Mesothelial cell of epicardium (in vitro differentiated cells): ENCODE results near the gene INO80D. TPM values are rescaled to one million over a fixed set of nuclear protein-coding genes. Genes with fewer than 3 reads are reported as not detected.

Source experiments
- DNase-seq, 2 experiments: peaks; one replicate each; pipeline ENCODE4 v3.0.0; 2021; ENCODE audit warnings: low spot score in 2 of 2; ENCODE audit not compliant: unreplicated experiment in 2 of 2
- H3K27ac Mint-ChIP-seq: 2 replicates; pipeline ENCODE4 v1.8.0; 2021; ENCODE audit warnings: mixed read lengths
- H3K27me3 Mint-ChIP-seq: 2 replicates; pipeline ENCODE4 v1.8.0; 2021; ENCODE audit warnings: low read depth, mixed read lengths
- H3K36me3 Mint-ChIP-seq: 2 replicates; pipeline ENCODE4 v1.8.0; 2021; ENCODE audit warnings: mixed read lengths
- H3K4me1 Mint-ChIP-seq: 2 replicates; pipeline ENCODE4 v1.8.0; 2021; ENCODE audit warnings: mixed read lengths
- H3K4me3 Mint-ChIP-seq: 2 replicates; pipeline ENCODE4 v1.8.0; 2021; ENCODE audit warnings: mild to moderate bottlenecking, moderate library complexity, mixed read lengths
- H3K9me3 Mint-ChIP-seq: 2 replicates; pipeline ENCODE4 v1.8.0; 2021; ENCODE audit warnings: mixed read lengths
- total RNA-seq: library from RNA; stranded (reverse); gene quantifications from 3 replicates; pipeline ENCODE4 v1.2.1, GENCODE V29; 2021
- TF ChIP-seq, protein P1 (sequence below): fragments of 200-600 bp; sonication (generic); IDR thresholded peaks from one replicate; pipeline ENCODE4 v1.5.0; 2021; ENCODE audit warnings: antibody characterized with exemption; ENCODE audit not compliant: unreplicated experiment

Gene INO80D
- total RNA-seq, 1 donor from 2014 or later, result 21.7 TPM

DNA sequence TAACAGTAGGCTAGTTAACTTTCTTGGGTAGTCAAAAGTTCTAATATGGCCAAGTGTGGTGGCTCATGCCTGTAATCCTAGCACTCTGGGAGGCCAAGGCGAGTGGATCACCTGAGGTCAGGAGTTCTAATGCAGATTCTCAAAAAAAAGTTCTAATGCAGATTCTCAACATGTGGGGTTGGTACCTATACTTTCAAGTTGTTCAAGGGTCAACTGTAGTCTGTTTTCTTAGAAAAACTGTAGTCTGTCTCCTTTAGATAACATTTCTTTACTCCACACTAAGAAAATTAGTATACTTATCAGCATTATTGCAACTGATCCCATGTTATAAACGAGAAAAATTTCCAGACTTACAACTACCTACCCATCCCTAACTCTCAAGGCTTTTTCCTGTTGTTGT is 16.6 kb downstream of the INO80D start:
- no peak for DNase-seq
- TF ChIP-seq, protein P1, sequence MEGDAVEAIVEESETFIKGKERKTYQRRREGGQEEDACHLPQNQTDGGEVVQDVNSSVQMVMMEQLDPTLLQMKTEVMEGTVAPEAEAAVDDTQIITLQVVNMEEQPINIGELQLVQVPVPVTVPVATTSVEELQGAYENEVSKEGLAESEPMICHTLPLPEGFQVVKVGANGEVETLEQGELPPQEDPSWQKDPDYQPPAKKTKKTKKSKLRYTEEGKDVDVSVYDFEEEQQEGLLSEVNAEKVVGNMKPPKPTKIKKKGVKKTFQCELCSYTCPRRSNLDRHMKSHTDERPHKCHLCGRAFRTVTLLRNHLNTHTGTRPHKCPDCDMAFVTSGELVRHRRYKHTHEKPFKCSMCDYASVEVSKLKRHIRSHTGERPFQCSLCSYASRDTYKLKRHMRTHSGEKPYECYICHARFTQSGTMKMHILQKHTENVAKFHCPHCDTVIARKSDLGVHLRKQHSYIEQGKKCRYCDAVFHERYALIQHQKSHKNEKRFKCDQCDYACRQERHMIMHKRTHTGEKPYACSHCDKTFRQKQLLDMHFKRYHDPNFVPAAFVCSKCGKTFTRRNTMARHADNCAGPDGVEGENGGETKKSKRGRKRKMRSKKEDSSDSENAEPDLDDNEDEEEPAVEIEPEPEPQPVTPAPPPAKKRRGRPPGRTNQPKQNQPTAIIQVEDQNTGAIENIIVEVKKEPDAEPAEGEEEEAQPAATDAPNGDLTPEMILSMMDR, result no peak
- Mint-ChIP-seq H3K36me3 (peaks cover 6% of the 10 kb centered on the region), H3K4me1 (no peaks in the 10 kb centered on the region), H3K9me3 (no peaks in the 10 kb centered on the region), H3K27me3 (no peaks in the 10 kb centered on the region), H3K27ac (no peak overlapping the region), H3K4me3 (no peak overlapping the region)

DNA sequence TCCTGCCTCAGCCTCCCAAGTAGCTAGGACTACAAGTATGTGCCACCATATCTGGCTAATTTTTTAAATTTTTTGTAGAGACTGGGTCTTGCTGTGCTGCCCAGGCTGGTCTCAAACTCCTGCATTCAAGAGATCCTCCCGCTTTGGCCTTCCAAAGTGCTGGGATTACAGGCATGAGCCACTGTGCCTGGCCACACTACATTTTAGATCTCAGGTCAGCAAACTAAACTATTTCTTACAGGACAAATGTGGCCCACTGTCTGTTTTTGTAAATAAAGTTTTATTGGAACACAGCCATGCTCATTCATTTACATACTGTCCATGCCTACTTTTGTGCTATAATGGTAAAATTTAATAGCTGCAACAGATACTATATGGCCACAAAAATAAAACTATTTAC is 17.8 kb downstream of the INO80D start:
- TF ChIP-seq, protein P1, result no peak
- Mint-ChIP-seq H3K4me1 (no peaks in the 10 kb centered on the region), H3K36me3 (peaks cover 9% of the 10 kb centered on the region), H3K4me3 (no peak overlapping the region), H3K27ac (no peak overlapping the region), H3K9me3 (peaks cover 3% of the 10 kb centered on the region), H3K27me3 (no peaks in the 10 kb centered on the region)
- no peak for DNase-seq

DNA sequence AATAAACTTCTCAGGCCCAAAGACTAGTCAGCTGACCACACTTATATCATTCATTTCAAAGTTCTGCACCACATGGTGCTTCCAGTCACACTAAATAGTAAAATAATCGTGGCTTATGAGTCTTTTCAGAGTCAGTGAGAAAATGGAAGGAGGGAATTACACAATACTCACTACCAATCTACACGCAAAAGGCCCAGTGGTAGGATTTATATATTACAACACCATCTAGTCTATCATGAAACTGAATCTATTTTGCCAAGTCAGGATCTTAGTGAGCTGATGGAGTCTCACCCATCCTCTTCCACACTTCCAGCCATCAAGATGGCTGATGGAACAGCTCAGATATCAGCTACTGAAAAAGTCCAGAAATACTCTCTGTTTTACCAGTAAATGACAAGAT is 21.9 kb downstream of the INO80D start:
- no peak overlapping the region for H3K27ac Mint-ChIP-seq
- no peak overlapping the region for H3K4me3 Mint-ChIP-seq
- peaks cover 3% of the 10 kb centered on the region for H3K4me1 Mint-ChIP-seq
- H3K36me3 Mint-ChIP-seq, result peaks cover 15% of the 10 kb centered on the region
- TF ChIP-seq, protein P1, result no peak
- H3K27me3 Mint-ChIP-seq, result no peaks in the 10 kb centered on the region
- DNase-seq, result no peak
- H3K9me3 Mint-ChIP-seq, result peaks cover 3% of the 10 kb centered on the region

DNA sequence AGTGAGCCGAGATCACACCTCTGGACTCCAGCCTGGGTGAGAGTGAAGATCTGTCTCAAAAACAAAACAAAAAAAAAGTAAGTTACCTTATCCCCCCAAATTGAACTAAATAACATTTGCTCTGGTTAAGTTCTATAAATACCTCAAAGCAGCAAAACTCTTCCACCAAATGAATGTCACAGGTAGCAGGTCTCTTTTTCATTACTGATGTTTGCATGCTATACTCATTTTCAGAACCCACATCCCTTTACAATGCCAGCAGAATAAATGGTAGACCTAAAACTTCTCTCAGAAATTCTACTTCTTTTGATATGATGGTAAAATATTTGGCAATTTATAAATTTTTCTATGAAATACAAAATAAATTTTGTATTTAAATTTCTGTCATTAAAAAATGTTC is 22.3 kb downstream of the INO80D start:
- DNase-seq, result no peak
- no peak overlapping the region for H3K27ac Mint-ChIP-seq
- TF ChIP-seq, protein P1, result no peak
- H3K27me3 Mint-ChIP-seq, result no peaks in the 10 kb centered on the region
- no peak overlapping the region for H3K4me3 Mint-ChIP-seq
- H3K9me3 Mint-ChIP-seq, result peaks cover 3% of the 10 kb centered on the region
- peaks cover 3% of the 10 kb centered on the region for H3K4me1 Mint-ChIP-seq
- H3K36me3 Mint-ChIP-seq, result peaks cover 15% of the 10 kb centered on the region

DNA sequence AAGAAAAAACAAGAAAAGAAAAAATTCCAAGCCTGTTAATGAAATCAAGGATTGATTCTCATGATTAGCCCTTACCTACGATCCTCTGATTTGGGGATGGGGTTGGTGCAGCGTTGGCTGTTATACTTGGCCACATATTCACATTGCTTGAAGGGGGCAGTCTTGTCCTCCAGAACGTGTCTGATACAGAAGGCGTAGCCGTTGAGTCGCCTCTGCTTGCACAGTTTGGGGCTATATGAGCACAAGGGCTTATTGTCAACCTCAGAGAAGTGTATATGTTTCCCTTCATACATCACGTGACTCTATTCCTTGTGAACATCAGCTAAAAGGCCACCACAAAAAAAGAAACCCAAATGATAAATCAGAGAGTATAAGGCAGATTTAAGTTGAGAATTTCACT is 23.2 kb downstream of the INO80D start:
- no peak overlapping the region for H3K4me3 Mint-ChIP-seq
- H3K36me3 Mint-ChIP-seq, result peaks cover 17% of the 10 kb centered on the region
- TF ChIP-seq, protein P1, result no peak
- H3K27ac Mint-ChIP-seq, result no peak overlapping the region
- H3K27me3 Mint-ChIP-seq, result no peaks in the 10 kb centered on the region
- H3K4me1 Mint-ChIP-seq, result peaks cover 3% of the 10 kb centered on the region
- peaks cover 3% of the 10 kb centered on the region for H3K9me3 Mint-ChIP-seq
- DNase-seq, result no peak

DNA sequence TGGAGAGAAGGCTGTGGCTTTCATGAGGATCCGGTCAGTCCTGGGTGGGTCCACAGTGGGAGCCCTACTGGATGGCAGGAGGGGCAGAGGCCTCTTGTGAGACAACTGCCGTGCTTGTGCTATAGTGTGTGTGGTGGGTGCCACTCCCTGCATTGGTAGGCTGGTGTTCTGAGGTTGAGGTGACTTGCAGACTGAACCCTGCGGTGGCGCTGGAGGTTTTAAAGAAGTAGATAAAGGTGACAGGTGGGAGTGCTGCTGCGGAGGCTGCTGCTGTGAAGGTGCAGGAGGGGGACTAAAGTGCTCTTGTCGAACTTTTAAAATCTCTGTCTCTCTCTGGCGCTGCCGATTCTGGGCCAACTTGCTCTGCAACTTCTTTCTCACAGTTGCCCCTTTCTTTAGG is 29.7 kb downstream of the INO80D start:
- Mint-ChIP-seq H3K4me1 (peaks cover 3% of the 10 kb centered on the region), H3K36me3 (peaks cover 18% of the 10 kb centered on the region), H3K27me3 (no peaks in the 10 kb centered on the region), H3K27ac (no peak overlapping the region), H3K4me3 (no peak overlapping the region), H3K9me3 (no peaks in the 10 kb centered on the region)
- DNase-seq, result no peak
- TF ChIP-seq, protein P1, result no peak
